ENCODE measurements around the gene CD109. TPM values are rescaled to one million over a fixed set of nuclear protein-coding genes. Genes with fewer than 3 reads are reported as not detected.
A peak's percentile ranks its signal among the peaks of the same experiment; 100 is the strongest.

Gene CD109
- total RNA-seq, 1 experiment from 2014 or later, result 8.7 TPM

GRCh38 chr6:73702444-73702843, 6.4 kb downstream of the CD109 start:
- Histone ChIP-seq H3K27me3 (replicated peaks; ENCODE audit: insufficient read depth, low read depth, low read length, poor library complexity) (no peaks in the 10 kb centered on the region), H3K9me3 (ENCODE audit: low read depth, low read length, poor library complexity, severe bottlenecking) (no peaks in the 10 kb centered on the region), H3K4me3 (ENCODE audit: low read depth, low read length, poor library complexity, severe bottlenecking) (no peak overlapping the region), H3K27ac (ENCODE audit: low read depth, low read length, poor library complexity, severe bottlenecking) (no peak overlapping the region), H3K36me3 (ENCODE audit: insufficient read depth, low read length, poor library complexity, severe bottlenecking) (no peaks in the 10 kb centered on the region), H3K4me1 (ENCODE audit: insufficient read depth, low read length, poor library complexity, severe bottlenecking) (no peaks in the 10 kb centered on the region)
- intact Hi-C loops (cut with micrococcal nuclease; ENCODE audit: unreplicated experiment), result no loop called here
- POLR2A ChIA-PET (ENCODE audit: low non-redundant PET), result no interaction called here
- CTCF ChIA-PET, result interaction anchor here (0.6 kb wide), 1 partner anchor 14 kb away, joined by 4 read pairs; no protein-coding TSS in a partner anchor
- TF ChIP-seq CTCF (conservative IDR thresholded peaks at IDR 0.05; ENCODE audit: low read depth, low read length) (no peak), EZH2 (IDR thresholded peaks at IDR 0.05; ENCODE audit: borderline replicate concordance, low read depth, low read length, poor library complexity, severe bottlenecking) (no peak)
- DNase-seq (ENCODE audit: low spot score), result no peak
- no TSS peak for BruUV-seq (replicated peaks)

- ChIA-PET POLR2A (ENCODE audit: low non-redundant PET) (interaction anchor here (0.7 kb wide), 1 partner anchor 243 kb away, joined by 6 read pairs; no protein-coding TSS in a partner anchor), CTCF (no interaction called here)
- H3K4me3 ChIP-seq (ENCODE audit: low read depth, low read length, poor library complexity, severe bottlenecking), result no peak overlapping the region
- no peak for DNase-seq (ENCODE audit: low spot score)
- BruUV-seq (replicated peaks), result no TSS peak
- H3K4me1 ChIP-seq (ENCODE audit: insufficient read depth, low read length, poor library complexity, severe bottlenecking), result no peaks in the 10 kb centered on the region
- H3K36me3 ChIP-seq (ENCODE audit: insufficient read depth, low read length, poor library complexity, severe bottlenecking), result no peaks in the 10 kb centered on the region
- intact Hi-C loops (cut with micrococcal nuclease; ENCODE audit: unreplicated experiment), result no loop called here
- H3K9me3 ChIP-seq (ENCODE audit: low read depth, low read length, poor library complexity, severe bottlenecking), result no peaks in the 10 kb centered on the region
- H3K27ac ChIP-seq (ENCODE audit: low read depth, low read length, poor library complexity, severe bottlenecking), result no peak overlapping the region
- H3K27me3 ChIP-seq (replicated peaks; ENCODE audit: insufficient read depth, low read depth, low read length, poor library complexity), result no peaks in the 10 kb centered on the region
- no peak for TF ChIP-seq EZH2 (IDR thresholded peaks at IDR 0.05; ENCODE audit: borderline replicate concordance, low read depth, low read length, poor library complexity, severe bottlenecking)
- TF ChIP-seq CTCF (conservative IDR thresholded peaks at IDR 0.05; ENCODE audit: low read depth, low read length), result no peak
Measured at GRCh38 chr6:73703466-73703865, 7.5 kb downstream of the CD109 start.

- H3K36me3 ChIP-seq (ENCODE audit: insufficient read depth, low read length, poor library complexity, severe bottlenecking), result no peaks in the 10 kb centered on the region
- POLR2A ChIA-PET (ENCODE audit: low non-redundant PET), result no interaction called here
- H3K27me3 ChIP-seq (replicated peaks; ENCODE audit: insufficient read depth, low read depth, low read length, poor library complexity), result no peaks in the 10 kb centered on the region
- no TSS peak for BruUV-seq (replicated peaks)
- CTCF ChIA-PET, result no interaction called here
- TF ChIP-seq CTCF (conservative IDR thresholded peaks at IDR 0.05; ENCODE audit: low read depth, low read length) (no peak), EZH2 (IDR thresholded peaks at IDR 0.05; ENCODE audit: borderline replicate concordance, low read depth, low read length, poor library complexity, severe bottlenecking) (no peak)
- intact Hi-C loops (cut with micrococcal nuclease; ENCODE audit: unreplicated experiment), result no loop called here
- no peak overlapping the region for H3K4me3 ChIP-seq (ENCODE audit: low read depth, low read length, poor library complexity, severe bottlenecking)
- H3K4me1 ChIP-seq (ENCODE audit: insufficient read depth, low read length, poor library complexity, severe bottlenecking), result no peaks in the 10 kb centered on the region
- no peak overlapping the region for H3K27ac ChIP-seq (ENCODE audit: low read depth, low read length, poor library complexity, severe bottlenecking)
- no peaks in the 10 kb centered on the region for H3K9me3 ChIP-seq (ENCODE audit: low read depth, low read length, poor library complexity, severe bottlenecking)
- peak; percentile 54 for DNase-seq (ENCODE audit: low spot score)
Measured at GRCh38 chr6:73704260-73704659, 8.3 kb downstream of the CD109 start.

Measured in A673 (cell line).